ENCODE results near the gene DCAF7. TPM values are rescaled to one million over a fixed set of nuclear protein-coding genes. Genes with fewer than 3 reads are reported as not detected.

Gene DCAF7
- total RNA-seq, 1 experiment from 2014 or later = 60.4 TPM

DNA sequence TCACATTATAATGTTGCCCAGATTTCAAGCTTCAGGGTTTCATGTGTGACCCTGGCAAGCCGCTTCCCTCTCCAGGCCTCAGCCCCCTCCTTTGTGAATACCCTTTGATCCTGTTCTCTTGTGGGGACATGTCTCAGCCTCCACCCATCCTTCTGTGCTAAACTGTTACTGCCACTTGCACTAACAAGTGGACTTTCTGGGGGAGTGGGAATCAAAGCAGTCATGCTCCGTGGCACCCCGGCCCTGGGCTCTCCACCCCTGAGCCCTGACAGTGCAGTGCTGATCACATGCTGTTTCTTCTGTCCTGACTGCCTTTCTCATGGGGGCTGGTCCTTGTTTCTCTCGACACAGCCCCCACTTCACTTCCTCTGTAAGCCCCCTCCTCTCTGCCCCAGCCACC, 9.7 kb upstream of the DCAF7 start:
- no TSS peak for BruUV-seq (replicated peaks)
- intact Hi-C loops (cut with micrococcal nuclease; ENCODE audit: unreplicated experiment) = no loop called here
- Histone ChIP-seq H3K27ac (ENCODE audit: low read length) (no peak overlapping the region), H3K36me3 (ENCODE audit: control insufficient read depth, insufficient read depth, low read length) (no peaks in the 10 kb centered on the region), H3K27me3 (ENCODE audit: control insufficient read depth, insufficient read depth, low read length) (no peaks in the 10 kb centered on the region), H3K4me1 (ENCODE audit: control insufficient read depth, insufficient read depth, low read length) (no peaks in the 10 kb centered on the region), H3K4me3 (ENCODE audit: low read depth in 2 of 2, low read length in 2 of 2) (no peak overlapping the region), H3K9me3 (ENCODE audit: control insufficient read depth, insufficient read depth, low read depth, low read length) (no peaks in the 10 kb centered on the region)
- POLR2A ChIA-PET = no interaction called here
- CTCF ChIA-PET = no interaction called here
- no peak for ATAC-seq
- no peak for TF ChIP-seq TCF7L2 (IDR thresholded peaks at IDR 0.05; ENCODE audit: low read depth, low read length)
- TF ChIP-seq CTCF (IDR thresholded peaks at IDR 0.05) = no peak
- TF ChIP-seq SIN3A (IDR thresholded peaks at IDR 0.05; ENCODE audit: borderline replicate concordance, insufficient read depth, low read depth, low read length) = no peak
- TF ChIP-seq POLR2AphosphoS5 (IDR thresholded peaks at IDR 0.05; ENCODE audit: low read depth, low read length) = no peak
- TF ChIP-seq, protein P1, sequence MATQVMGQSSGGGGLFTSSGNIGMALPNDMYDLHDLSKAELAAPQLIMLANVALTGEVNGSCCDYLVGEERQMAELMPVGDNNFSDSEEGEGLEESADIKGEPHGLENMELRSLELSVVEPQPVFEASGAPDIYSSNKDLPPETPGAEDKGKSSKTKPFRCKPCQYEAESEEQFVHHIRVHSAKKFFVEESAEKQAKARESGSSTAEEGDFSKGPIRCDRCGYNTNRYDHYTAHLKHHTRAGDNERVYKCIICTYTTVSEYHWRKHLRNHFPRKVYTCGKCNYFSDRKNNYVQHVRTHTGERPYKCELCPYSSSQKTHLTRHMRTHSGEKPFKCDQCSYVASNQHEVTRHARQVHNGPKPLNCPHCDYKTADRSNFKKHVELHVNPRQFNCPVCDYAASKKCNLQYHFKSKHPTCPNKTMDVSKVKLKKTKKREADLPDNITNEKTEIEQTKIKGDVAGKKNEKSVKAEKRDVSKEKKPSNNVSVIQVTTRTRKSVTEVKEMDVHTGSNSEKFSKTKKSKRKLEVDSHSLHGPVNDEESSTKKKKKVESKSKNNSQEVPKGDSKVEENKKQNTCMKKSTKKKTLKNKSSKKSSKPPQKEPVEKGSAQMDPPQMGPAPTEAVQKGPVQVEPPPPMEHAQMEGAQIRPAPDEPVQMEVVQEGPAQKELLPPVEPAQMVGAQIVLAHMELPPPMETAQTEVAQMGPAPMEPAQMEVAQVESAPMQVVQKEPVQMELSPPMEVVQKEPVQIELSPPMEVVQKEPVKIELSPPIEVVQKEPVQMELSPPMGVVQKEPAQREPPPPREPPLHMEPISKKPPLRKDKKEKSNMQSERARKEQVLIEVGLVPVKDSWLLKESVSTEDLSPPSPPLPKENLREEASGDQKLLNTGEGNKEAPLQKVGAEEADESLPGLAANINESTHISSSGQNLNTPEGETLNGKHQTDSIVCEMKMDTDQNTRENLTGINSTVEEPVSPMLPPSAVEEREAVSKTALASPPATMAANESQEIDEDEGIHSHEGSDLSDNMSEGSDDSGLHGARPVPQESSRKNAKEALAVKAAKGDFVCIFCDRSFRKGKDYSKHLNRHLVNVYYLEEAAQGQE (IDR thresholded peaks at IDR 0.05; ENCODE audit: insufficient read depth in 1 of 2, low read depth in 2 of 2, low read length in 1 of 2) = no peak
- DNase-seq (ENCODE audit: low read depth, low spot score) = no peak
- in situ Hi-C loops (cut with HindIII; ENCODE audit: low pct_unique_long_range_greater_than_20kb, low sequenced_read_pairs) = no loop called here

DNA sequence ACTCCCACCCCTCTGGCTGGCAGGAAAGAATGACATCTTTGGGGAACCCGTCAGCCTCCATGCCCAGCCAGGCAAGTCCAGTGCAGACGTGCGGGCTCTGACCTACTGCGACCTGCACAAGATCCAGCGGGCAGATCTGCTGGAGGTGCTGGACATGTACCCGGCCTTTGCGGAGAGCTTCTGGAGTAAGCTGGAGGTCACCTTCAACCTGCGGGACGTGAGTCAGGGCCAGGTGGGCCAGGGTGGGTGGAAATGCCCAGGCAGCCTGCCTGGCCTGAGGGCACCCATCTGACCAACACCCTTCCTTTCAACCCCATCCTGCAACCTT, 8.1 kb upstream of the DCAF7 start:
- POLR2A ChIA-PET = no interaction called here

More for the DNA sequence above, 8.1 kb upstream of the DCAF7 start:
- no TSS peak for BruUV-seq (replicated peaks)
- ATAC-seq (no peak), DNase-seq (ENCODE audit: low read depth, low spot score) (no peak)
- H3K27me3 ChIP-seq (ENCODE audit: control insufficient read depth, insufficient read depth, low read length) = no peaks in the 10 kb centered on the region
- in situ Hi-C loops (cut with HindIII; ENCODE audit: low pct_unique_long_range_greater_than_20kb, low sequenced_read_pairs) (no loop called here), intact Hi-C loops (cut with micrococcal nuclease; ENCODE audit: unreplicated experiment) (no loop called here)
- H3K27ac ChIP-seq (ENCODE audit: low read length) = no peak overlapping the region
- no peaks in the 10 kb centered on the region for H3K36me3 ChIP-seq (ENCODE audit: control insufficient read depth, insufficient read depth, low read length)
- CTCF ChIA-PET = no interaction called here
- H3K4me3 ChIP-seq (ENCODE audit: low read depth in 2 of 2, low read length in 2 of 2) = no peak overlapping the region
- H3K4me1 ChIP-seq (ENCODE audit: control insufficient read depth, insufficient read depth, low read length) = no peaks in the 10 kb centered on the region
- H3K9me3 ChIP-seq (ENCODE audit: control insufficient read depth, insufficient read depth, low read depth, low read length) = no peaks in the 10 kb centered on the region
- TF ChIP-seq, protein P1 (IDR thresholded peaks at IDR 0.05; ENCODE audit: insufficient read depth in 1 of 2, low read depth in 2 of 2, low read length in 1 of 2) = no peak
- no peak for TF ChIP-seq TCF7L2 (IDR thresholded peaks at IDR 0.05; ENCODE audit: low read depth, low read length)
- no peak for TF ChIP-seq POLR2AphosphoS5 (IDR thresholded peaks at IDR 0.05; ENCODE audit: low read depth, low read length)
- TF ChIP-seq CTCF (IDR thresholded peaks at IDR 0.05) = no peak
- TF ChIP-seq SIN3A (IDR thresholded peaks at IDR 0.05; ENCODE audit: borderline replicate concordance, insufficient read depth, low read depth, low read length) = no peak
